Activated CD4-positive, alpha-beta T cell treated with anti-CD3 and anti-CD28 coated beads, Interleukin-2, amount 10 ng/mL, durations not matched to agents 7 days and 5 days (primary cell): ENCODE results near the gene DEDD. TPM values are rescaled to one million over a fixed set of nuclear protein-coding genes. Genes with fewer than 3 reads are reported as not detected.

Experiments
- CTCF ChIA-PET: fragments of 350-600 bp; sonication (Branson Sonifier 250); formaldehyde crosslinking; loops from one replicate; lab custom pipeline; 2021; ENCODE audit warnings: antibody characterized with exemption; lab: Charles Lee
- POLR2A ChIA-PET: fragments of 350-600 bp; sonication (Branson Sonifier 250); formaldehyde crosslinking; loops from one replicate; lab custom pipeline; 2021; ENCODE audit warnings: antibody characterized with exemption; lab: Charles Lee
- DNase-seq: peaks from one replicate; pipeline ENCODE4 v3.0.0-alpha.2; 2020
- H3K27ac Mint-ChIP-seq: one replicate; pipeline ENCODE4 v1.8.0; 2021; ENCODE audit warnings: mild to moderate bottlenecking, moderate library complexity, mixed read lengths
- H3K27me3 Mint-ChIP-seq: one replicate; pipeline ENCODE4 v1.8.0; 2021; ENCODE audit warnings: mixed read lengths
- H3K36me3 Mint-ChIP-seq: one replicate; pipeline ENCODE4 v1.8.0; 2021; ENCODE audit warnings: low read depth, mixed read lengths
- H3K4me1 Mint-ChIP-seq: one replicate; pipeline ENCODE4 v1.8.0; 2021; ENCODE audit warnings: mixed read lengths
- H3K4me3 Mint-ChIP-seq: one replicate; pipeline ENCODE4 v1.8.0; 2021; ENCODE audit warnings: mild to moderate bottlenecking, moderate library complexity, mixed read lengths
- H3K9me3 Mint-ChIP-seq: one replicate; pipeline ENCODE4 v1.8.0; 2021; ENCODE audit warnings: mixed read lengths
- total RNA-seq, 2 experiments: library from RNA; stranded (reverse); gene quantifications; one replicate each; pipeline ENCODE4 v1.2.3, GENCODE V29; 2021

DEDD gene
- total RNA-seq, 2 experiments from 2014 or later, result 39.8 to 43.1 TPM

DNA sequence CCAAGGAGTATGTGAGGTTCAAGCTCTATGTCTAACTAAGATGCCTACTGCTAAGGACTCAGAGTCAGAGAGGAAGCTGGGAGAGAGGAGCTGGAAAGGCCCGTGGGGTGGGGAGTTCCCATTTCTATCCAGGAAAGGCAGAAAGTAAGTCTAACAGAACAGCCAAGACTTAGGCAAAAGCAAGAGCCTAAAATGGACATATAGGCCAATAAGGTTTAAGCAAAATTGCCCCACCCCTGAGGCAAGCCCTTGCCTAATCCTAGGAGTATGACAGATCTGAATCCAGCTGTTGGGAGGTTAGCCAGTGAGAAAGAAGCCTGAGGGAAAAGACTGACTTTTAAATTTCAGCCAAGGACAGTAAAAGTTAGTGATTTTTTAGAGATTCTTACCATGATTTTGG, 35.9 kb downstream of the DEDD start:
- Mint-ChIP-seq H3K27me3 (no peaks in the 10 kb centered on the region), H3K4me3 (no peak overlapping the region), H3K36me3 (peaks cover 17% of the 10 kb centered on the region), H3K4me1 (peaks cover 39% of the 10 kb centered on the region), H3K9me3 (no peaks in the 10 kb centered on the region), H3K27ac (no peak overlapping the region)
- POLR2A ChIA-PET, result interaction anchor here (1.0 to 1.1 kb wide), 2 partner anchors 26 to 51 kb away, joined by 3 read pairs; partner anchors contain the start of genes ARHGAP30 and USF1
- DNase-seq, result no peak
- CTCF ChIA-PET, result interaction anchor here (0.8 to 9.9 kb wide), 13 partner anchors 10 to 107 kb away, joined by 3 to 185 read pairs (median 9); partner anchors contain the start of genes ARHGAP30, NECTIN4, TSTD1 and USF1

DNA sequence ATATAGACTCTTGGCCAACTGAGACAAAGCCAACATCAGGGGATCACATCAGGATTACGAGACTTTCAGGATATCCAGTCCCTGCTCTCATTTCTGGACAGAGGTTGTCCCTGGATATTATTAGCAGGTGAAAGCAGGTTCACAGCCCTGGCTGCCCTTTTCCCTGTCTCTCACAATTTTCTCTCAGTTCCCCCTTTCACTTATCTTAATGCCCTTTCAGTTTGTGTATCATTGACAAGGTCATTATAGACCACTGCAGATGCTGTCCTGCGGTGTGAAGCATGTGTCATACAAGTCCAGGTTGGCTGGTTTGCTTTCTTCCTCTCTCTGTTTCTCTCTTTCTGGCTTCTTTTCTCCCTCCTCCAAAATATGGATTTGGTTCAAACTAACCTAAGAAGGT, 36.5 kb downstream of the DEDD start:
- H3K4me3 Mint-ChIP-seq, result no peak overlapping the region
- H3K4me1 Mint-ChIP-seq, result peaks cover 44% of the 10 kb centered on the region
- no peaks in the 10 kb centered on the region for H3K27me3 Mint-ChIP-seq
- no peak overlapping the region for H3K27ac Mint-ChIP-seq
- H3K36me3 Mint-ChIP-seq, result peaks cover 14% of the 10 kb centered on the region
- POLR2A ChIA-PET, result interaction anchor here (1.0 to 1.1 kb wide), 2 partner anchors 26 to 51 kb away, joined by 3 read pairs; partner anchors contain the start of genes ARHGAP30 and USF1
- H3K9me3 Mint-ChIP-seq, result no peaks in the 10 kb centered on the region
- CTCF ChIA-PET, result interaction anchor here (1.1 to 9.9 kb wide), 7 partner anchors 10 to 98 kb away, joined by 3 to 185 read pairs (median 20); partner anchors contain the start of genes ARHGAP30, NECTIN4, TSTD1 and USF1
- no peak for DNase-seq

DNA sequence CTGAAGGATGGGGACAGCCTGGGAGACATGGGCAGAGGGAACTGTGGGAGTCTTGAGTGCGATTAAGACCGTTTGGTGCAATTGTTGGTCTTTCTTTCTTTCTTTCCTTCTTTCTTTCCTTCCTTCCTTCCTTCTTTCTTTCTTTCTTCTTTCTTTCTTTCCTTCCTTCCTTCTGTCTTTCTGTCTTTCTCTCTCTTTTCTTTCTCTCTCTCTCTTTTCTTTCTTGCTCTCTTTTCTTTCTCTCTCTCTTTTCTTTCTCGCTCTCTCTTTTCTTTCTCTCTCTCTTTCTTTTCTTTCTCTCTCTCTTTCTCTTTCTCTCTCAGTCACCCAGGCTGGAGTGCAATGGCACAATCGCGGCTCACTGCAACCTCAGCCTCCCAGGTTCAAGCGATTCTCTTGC, 37.2 kb downstream of the DEDD start:
- ChIA-PET CTCF (interaction anchor here (1.0 to 9.9 kb wide), 5 partner anchors 9 to 27 kb away, joined by 3 to 185 read pairs (median 4); partner anchors contain the start of genes ARHGAP30 and NECTIN4), POLR2A (no interaction called here)
- H3K27ac Mint-ChIP-seq, result peak overlapping the region; percentile 66
- peaks cover 10% of the 10 kb centered on the region for H3K36me3 Mint-ChIP-seq
- no peaks in the 10 kb centered on the region for H3K9me3 Mint-ChIP-seq
- H3K27me3 Mint-ChIP-seq, result no peaks in the 10 kb centered on the region
- no peak overlapping the region for H3K4me3 Mint-ChIP-seq
- H3K4me1 Mint-ChIP-seq, result peaks cover 52% of the 10 kb centered on the region
- no peak for DNase-seq

DNA sequence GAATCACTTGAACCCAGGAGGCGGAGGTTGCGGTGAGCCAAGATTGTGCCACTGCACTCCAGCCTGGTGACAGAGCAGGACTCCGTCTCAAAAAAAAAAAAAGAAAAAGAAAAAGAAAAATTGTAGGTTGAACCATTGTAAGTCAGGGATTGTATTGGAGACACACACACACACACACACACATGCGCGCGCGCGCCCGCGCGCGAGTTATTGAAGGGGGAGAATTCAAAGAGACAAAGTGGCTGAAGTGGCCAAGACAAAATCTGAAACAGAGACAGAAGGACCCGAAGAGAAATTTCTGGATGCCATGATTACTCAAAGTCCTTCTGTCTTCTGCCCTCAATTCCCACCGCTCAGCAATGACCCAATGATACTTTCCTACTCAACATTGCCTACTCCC, 38.0 kb downstream of the DEDD start:
- DNase-seq, result no peak
- Mint-ChIP-seq H3K36me3 (peaks cover 5% of the 10 kb centered on the region), H3K9me3 (no peaks in the 10 kb centered on the region), H3K27me3 (no peaks in the 10 kb centered on the region), H3K27ac (no peak overlapping the region), H3K4me1 (peaks cover 52% of the 10 kb centered on the region), H3K4me3 (no peak overlapping the region)
- ChIA-PET POLR2A (no interaction called here), CTCF (interaction anchor here (1.0 to 9.9 kb wide), 4 partner anchors 9 to 22 kb away, joined by 3 to 185 read pairs (median 4); partner anchors contain the start of gene ARHGAP30)

DNA sequence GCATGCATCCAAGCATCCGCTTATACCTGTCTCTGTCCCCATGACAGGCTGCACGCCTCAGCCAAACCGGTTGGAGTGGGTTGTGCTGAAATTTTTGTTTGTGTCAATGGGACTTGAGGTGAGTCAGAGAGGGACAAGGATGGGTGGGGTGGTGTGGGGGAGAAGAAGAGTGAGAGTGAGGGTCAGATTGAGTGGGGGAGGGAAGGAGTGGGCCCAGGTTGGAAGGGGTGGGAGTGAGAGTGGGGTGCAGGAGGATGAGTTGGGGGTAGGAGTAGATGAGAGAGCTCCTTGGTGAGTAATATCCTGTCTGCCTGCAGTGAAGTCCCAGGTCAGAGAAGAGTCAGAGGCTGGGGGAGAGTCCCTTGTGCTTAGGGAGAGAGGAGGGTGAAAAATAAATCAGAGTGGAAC, 39.8 kb downstream of the DEDD start:
- no peaks in the 10 kb centered on the region for H3K27me3 Mint-ChIP-seq
- POLR2A ChIA-PET, result no interaction called here
- H3K27ac Mint-ChIP-seq, result peak overlapping the region; percentile 22
- peaks cover 40% of the 10 kb centered on the region for H3K4me1 Mint-ChIP-seq
- CTCF ChIA-PET, result interaction anchor here (0.5 to 9.9 kb wide), 9 partner anchors 8 to 258 kb away, joined by 3 to 185 read pairs (median 4); partner anchors contain the start of genes ARHGAP30, PPOX and USF1
- DNase-seq, result no peak
- no peak overlapping the region for H3K4me3 Mint-ChIP-seq
- H3K9me3 Mint-ChIP-seq, result no peaks in the 10 kb centered on the region
- no peaks in the 10 kb centered on the region for H3K36me3 Mint-ChIP-seq

DNA sequence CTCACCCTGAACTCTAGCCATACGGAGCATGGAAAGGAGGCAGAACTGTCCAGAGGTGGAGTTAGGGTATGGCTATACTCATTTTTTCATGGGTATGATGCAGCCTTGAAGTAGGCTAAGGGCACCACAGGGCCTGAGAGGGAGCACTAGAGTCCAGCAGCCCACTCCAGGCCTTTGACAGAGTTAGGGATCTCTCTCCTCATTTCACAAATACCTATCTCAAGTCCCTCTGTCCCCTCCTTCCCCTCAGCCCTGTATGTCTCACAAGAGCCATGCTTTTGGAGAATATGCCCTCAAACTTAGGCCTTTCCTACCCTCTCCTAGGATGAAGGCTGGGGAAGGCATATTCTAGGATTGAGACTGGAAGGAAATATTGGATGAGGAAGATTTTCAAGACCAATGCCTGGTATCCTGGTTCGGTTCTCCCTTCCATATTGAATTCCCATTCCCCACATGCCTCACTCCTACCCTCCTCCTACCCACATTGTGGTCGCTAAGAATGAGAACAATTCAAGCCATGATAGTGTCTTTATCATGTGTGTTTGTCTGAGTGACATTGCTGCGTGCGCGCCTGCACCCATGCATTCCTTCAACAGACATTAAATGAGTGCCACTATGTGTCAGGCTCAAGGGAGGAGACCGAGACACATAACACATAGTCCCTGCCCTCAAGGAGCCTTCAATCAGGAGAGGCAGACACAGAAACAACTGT, 40.5 kb downstream of the DEDD start:
- no peaks in the 10 kb centered on the region for H3K27me3 Mint-ChIP-seq

DNA sequence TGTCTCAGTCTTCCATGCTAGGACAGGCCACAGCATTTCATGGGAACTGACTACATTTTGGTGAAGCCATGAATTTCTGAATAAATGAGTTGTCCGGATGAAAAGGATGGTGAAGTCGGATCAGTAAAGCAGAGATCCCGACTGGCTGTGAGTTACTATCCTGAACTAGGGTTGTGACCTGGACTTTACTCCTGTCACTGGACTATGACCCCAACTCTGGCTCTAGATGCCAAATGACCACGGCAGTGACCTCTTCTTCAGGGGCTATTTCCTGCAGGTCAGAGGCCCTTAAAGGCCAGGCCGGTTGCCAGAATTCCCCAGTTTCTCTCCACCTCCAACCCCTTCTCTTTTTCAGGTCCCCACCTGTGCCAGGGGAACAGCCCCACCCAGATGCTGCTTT, 41.4 kb downstream of the DEDD start:
- Mint-ChIP-seq H3K4me3 (no peak overlapping the region), H3K36me3 (no peaks in the 10 kb centered on the region), H3K27me3 (no peaks in the 10 kb centered on the region), H3K27ac (no peak overlapping the region), H3K4me1 (peaks cover 32% of the 10 kb centered on the region), H3K9me3 (no peaks in the 10 kb centered on the region)
- DNase-seq, result no peak
- ChIA-PET POLR2A (no interaction called here), CTCF (interaction anchor here (1.0 kb wide), 2 partner anchors 19 to 26 kb away, joined by 3 to 4 read pairs; no protein-coding TSS in a partner anchor)

More for the DNA sequence above, 40.5 kb downstream of the DEDD start:
- no peaks in the 10 kb centered on the region for H3K36me3 Mint-ChIP-seq
- POLR2A ChIA-PET, result no interaction called here
- no peaks in the 10 kb centered on the region for H3K9me3 Mint-ChIP-seq
- CTCF ChIA-PET, result interaction anchor here (1.0 to 9.9 kb wide), 5 partner anchors 8 to 74 kb away, joined by 3 to 185 read pairs (median 4); partner anchors contain the start of genes ARHGAP30 and PPOX
- H3K4me3 Mint-ChIP-seq, result no peak overlapping the region
- no peak overlapping the region for H3K27ac Mint-ChIP-seq
- peaks cover 33% of the 10 kb centered on the region for H3K4me1 Mint-ChIP-seq
- no peak for DNase-seq

DNA sequence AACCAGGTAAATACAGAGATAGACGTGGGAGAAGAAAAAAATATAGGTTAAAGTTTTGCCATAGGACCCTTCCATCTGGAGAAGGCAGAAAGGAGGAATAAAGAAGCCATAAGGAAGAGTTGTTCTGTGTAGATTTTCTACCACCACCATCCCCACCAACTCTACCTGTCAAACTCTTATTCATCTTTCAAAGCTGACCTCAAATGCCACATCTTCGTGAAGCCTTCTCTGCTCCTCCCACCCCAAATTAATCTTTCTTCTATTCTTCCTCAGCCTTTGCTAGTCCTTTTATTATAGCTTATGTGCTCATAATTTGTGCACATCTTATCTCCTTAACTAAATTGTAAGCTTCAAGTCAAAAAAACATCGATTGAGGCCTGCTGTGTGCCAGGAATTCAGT, 41.9 kb downstream of the DEDD start:
- CTCF ChIA-PET, result interaction anchor here (0.6 to 2.5 kb wide), 3 partner anchors 12 to 806 kb away, joined by 4 to 6 read pairs (median 4); partner anchors contain the start of gene PEX19
- no peak overlapping the region for H3K4me3 Mint-ChIP-seq
- POLR2A ChIA-PET, result no interaction called here
- no peaks in the 10 kb centered on the region for H3K36me3 Mint-ChIP-seq
- H3K9me3 Mint-ChIP-seq, result no peaks in the 10 kb centered on the region
- peaks cover 32% of the 10 kb centered on the region for H3K4me1 Mint-ChIP-seq
- H3K27me3 Mint-ChIP-seq, result no peaks in the 10 kb centered on the region
- H3K27ac Mint-ChIP-seq, result peak overlapping the region; percentile 9
- no peak for DNase-seq

DNA sequence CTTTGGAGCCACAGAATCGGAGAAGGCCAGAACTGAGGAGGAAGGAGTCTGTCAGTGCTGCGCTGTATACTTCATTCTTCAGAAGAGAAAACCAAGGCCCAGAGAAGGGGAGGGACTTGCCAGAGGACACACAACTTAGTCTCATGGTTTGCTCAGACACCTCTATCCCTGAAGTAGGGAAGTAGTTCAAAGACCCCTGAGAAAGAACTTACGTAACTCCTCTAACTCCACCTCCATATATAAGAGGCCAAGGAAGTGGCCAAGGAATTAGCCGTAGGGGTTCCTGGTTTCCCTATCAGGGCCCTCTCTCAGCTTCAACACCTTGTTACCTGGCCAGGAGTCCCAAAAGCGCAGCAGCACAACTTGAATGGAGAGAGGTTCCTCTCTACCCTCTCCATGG, 42.5 kb downstream of the DEDD start:
- Mint-ChIP-seq H3K36me3 (no peaks in the 10 kb centered on the region), H3K4me1 (peaks cover 32% of the 10 kb centered on the region), H3K9me3 (no peaks in the 10 kb centered on the region), H3K4me3 (no peak overlapping the region), H3K27me3 (no peaks in the 10 kb centered on the region), H3K27ac (peak overlapping the region; percentile 55)
- POLR2A ChIA-PET, result no interaction called here
- no peak for DNase-seq
- CTCF ChIA-PET, result interaction anchor here (0.9 to 7.0 kb wide), 5 partner anchors 8 to 409 kb away, joined by 3 to 58 read pairs (median 5); partner anchors contain the start of genes KLHDC9 and TOMM40L

DNA sequence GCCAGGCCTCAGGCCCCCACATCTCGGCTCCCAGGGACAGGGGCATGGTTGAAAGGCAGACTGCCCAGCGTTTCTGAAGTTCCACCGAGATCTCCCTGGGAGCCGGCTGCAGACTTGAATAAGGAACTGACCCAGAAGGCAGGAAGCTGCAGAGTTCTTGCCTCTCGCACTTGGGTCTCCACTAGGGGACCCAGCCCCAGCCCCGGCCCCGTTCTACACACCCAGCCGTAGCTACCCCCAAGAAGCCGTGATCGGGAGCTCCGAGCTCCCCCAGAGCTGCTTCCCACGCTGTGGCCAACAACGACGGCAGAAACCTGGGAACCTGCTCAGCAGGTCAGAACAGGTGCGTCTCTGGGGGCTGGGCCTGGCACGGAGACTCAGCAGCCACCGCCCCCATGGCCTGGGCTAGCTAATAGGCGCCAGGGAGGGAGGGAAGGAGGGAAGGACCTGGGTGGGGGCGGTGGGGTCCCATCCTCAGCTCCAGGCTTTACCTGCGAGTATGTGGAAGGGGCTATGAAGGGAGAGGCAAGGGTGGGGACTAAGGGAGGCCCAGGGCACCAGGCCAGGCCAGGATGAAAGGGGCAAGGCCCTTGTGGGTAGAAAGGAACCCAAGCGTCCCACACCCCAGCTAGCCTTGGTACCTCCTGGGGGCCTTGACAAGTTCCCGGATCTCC, 43.1 kb downstream of the DEDD start, which contains the start of gene NECTIN4:
Gene NECTIN4 (minus strand): TSS at position 308 of the 674 bp plus-strand sequence. CDS start 262 bp downstream, at position 46.
- Mint-ChIP-seq H3K27me3 (no peaks in the 10 kb centered on the region), H3K36me3 (no peaks in the 10 kb centered on the region), H3K9me3 (no peaks in the 10 kb centered on the region), H3K4me3 (no peak within 1 kb of the TSS), H3K27ac (peak within 1 kb of the TSS; percentile 55), H3K4me1 (peaks cover 32% of the 10 kb centered on the region)
- ChIA-PET POLR2A (no interaction called here), CTCF (interaction anchor here (0.9 to 9.5 kb wide), 5 partner anchors 8 to 408 kb away, joined by 3 to 88 read pairs (median 6); partner anchors contain the start of genes ARHGAP30, KLHDC9 and TOMM40L)
- DNase-seq, result no peak

DNA sequence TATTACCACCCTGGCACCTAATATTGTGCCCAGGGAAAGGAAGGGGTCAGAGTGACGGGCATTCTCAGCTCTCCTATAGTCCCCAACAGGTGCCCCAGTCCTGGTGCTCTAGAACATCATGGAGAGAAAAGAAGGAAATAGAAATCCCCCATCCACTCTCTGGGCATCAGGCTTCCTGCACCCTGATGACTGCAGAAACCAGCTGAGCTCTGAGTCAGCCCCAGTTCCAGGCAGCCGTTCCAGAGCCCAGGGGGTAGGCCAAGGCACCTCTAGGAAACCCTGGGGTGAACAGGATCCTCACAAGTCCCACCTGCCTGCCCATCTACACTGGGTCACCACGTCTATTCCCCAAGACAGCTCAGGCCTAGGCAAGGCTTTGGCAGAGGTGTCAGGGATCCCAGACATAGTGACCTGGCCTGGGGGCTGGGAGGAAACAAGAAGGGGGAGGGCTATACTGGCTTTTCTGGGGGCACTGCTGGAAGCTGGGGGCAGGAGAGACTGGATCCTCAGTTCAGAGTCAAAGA, 43.8 kb downstream of the DEDD start:
- no peaks in the 10 kb centered on the region for H3K9me3 Mint-ChIP-seq
- H3K4me3 Mint-ChIP-seq, result no peak overlapping the region
- no peak for DNase-seq
- H3K27me3 Mint-ChIP-seq, result no peaks in the 10 kb centered on the region
- no peaks in the 10 kb centered on the region for H3K36me3 Mint-ChIP-seq
- H3K4me1 Mint-ChIP-seq, result peaks cover 30% of the 10 kb centered on the region
- ChIA-PET POLR2A (no interaction called here), CTCF (interaction anchor here (2.5 to 9.5 kb wide), 3 partner anchors 9 to 15 kb away, joined by 6 to 88 read pairs (median 58); partner anchors contain the start of genes ARHGAP30 and KLHDC9)
- H3K27ac Mint-ChIP-seq, result no peak overlapping the region

DNA sequence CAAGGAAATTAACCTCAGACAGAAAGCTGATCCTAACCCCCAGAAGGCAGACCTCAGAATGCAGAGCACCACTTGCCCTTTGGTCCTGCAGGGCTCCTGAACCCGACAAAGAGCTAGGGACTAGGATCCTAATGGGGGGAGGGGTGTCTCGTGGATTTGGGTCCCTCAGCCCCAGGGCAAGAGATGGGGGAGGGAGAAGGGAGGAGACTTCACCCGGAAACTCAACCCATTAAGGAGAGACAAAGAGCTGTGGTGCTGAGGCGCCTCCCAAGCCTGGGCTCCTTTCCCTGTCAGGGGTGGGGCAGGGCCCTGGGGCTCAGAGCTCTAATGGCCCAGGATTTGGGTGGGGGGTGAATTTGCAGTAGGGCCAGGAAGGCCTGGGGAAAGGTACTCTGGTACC, 46.0 kb downstream of the DEDD start:
- Mint-ChIP-seq H3K36me3 (no peaks in the 10 kb centered on the region), H3K4me1 (peaks cover 11% of the 10 kb centered on the region), H3K27ac (no peak overlapping the region), H3K9me3 (no peaks in the 10 kb centered on the region), H3K27me3 (no peaks in the 10 kb centered on the region), H3K4me3 (no peak overlapping the region)
- CTCF ChIA-PET, result interaction anchor here (0.8 to 9.5 kb wide), 5 partner anchors 11 to 83 kb away, joined by 3 to 88 read pairs (median 4); partner anchors contain the start of genes ARHGAP30, KLHDC9 and USF1
- POLR2A ChIA-PET, result no interaction called here
- no peak for DNase-seq
